Neural cell (in vitro differentiated cells): ENCODE data around the gene ERBB4. TPM values are rescaled to one million over a fixed set of nuclear protein-coding genes. Genes with fewer than 3 reads are reported as not detected.

Experiments used
- H2AFZ ChIP-seq: fragments of 200-600, 300-800 bp; sonication (generic), shearing (Covaris generic); 2 replicates; pipeline ENCODE4 v1.6.0; 2014; ENCODE audit warnings: low read depth, mild to moderate bottlenecking, antibody characterized with exemption, low read length, moderate library complexity
- H3F3A ChIP-seq: fragments of 200-600 bp; shearing (Covaris generic); 2 replicates; pipeline ENCODE4 v1.6.1; 2016; ENCODE audit warnings: mild to moderate bottlenecking, moderate library complexity, mixed read lengths, antibody characterized with exemption, low read length; ENCODE audit not compliant: insufficient read depth, poor library complexity, severe bottlenecking
- H3K27ac ChIP-seq: fragments of 200-600, 300-800 bp; sonication (generic), shearing (Covaris generic); 2 replicates; pipeline ENCODE4 v1.5.1; 2014; ENCODE audit warnings: mild to moderate bottlenecking, low read length, moderate library complexity
- H3K27me3 ChIP-seq: fragments of 300-800, 200-600 bp; sonication (generic), shearing (Covaris generic); 2 replicates; pipeline ENCODE4 v1.6.0; 2014; ENCODE audit warnings: mild to moderate bottlenecking, low read depth, low read length, moderate library complexity; ENCODE audit not compliant: insufficient read depth
- H3K36me3 ChIP-seq: fragments of 300-800, 200-600 bp; sonication (generic), shearing (Covaris generic); 2 replicates; pipeline ENCODE4 v1.5.1; 2014; ENCODE audit warnings: mild to moderate bottlenecking, antibody characterized with exemption, low read length, moderate library complexity; ENCODE audit not compliant: insufficient read depth
- H3K4me2 ChIP-seq: fragments of 300-800, 200-600 bp; sonication (generic), shearing (Covaris generic); 2 replicates; pipeline ENCODE4 v1.6.0; 2014; ENCODE audit warnings: mild to moderate bottlenecking, low read length
- H3K4me3 ChIP-seq: fragments of 300-800, 200-600 bp; sonication (generic), shearing (Covaris generic); 2 replicates; pipeline ENCODE4 v1.5.1; 2014; ENCODE audit warnings: mild to moderate bottlenecking, low read length, moderate library complexity
- H3K79me2 ChIP-seq: fragments of 200-600 bp; shearing (Covaris generic); replicated peaks from 2 replicates; pipeline ENCODE4 v1.6.0; 2014; ENCODE audit warnings: mild to moderate bottlenecking, low read length, moderate library complexity; ENCODE audit not compliant: insufficient read depth
- H3K9ac ChIP-seq: fragments of 300-800, 200-600 bp; sonication (generic), shearing (Covaris generic); 2 replicates; pipeline ENCODE4 v1.6.1; 2016; ENCODE audit warnings: mild to moderate bottlenecking, low read length, mixed read lengths
- H3K9me2 ChIP-seq: fragments of 200-600 bp; shearing (Covaris generic); 2 replicates; pipeline ENCODE4 v1.6.1; 2016; ENCODE audit warnings: mild to moderate bottlenecking, low read length, mixed read lengths; ENCODE audit not compliant: insufficient read depth
- H3K9me3 ChIP-seq: fragments of 200-600, 300-800 bp; sonication (generic), shearing (Covaris generic); 2 replicates; pipeline ENCODE4 v1.6.1; 2016; ENCODE audit warnings: mild to moderate bottlenecking, mixed run types, low read length, moderate library complexity, mixed read lengths
- H4K20me1 ChIP-seq: fragments of 200-600 bp; shearing (Covaris generic); 2 replicates; pipeline ENCODE4 v1.6.1; 2016; ENCODE audit warnings: mild to moderate bottlenecking, mixed run types; ENCODE audit not compliant: insufficient read depth
- CTCF ChIP-seq: fragments of 450-650 bp; IDR thresholded peaks from 2 replicates; pipeline ENCODE4 v1.5.1; 2014; ENCODE audit warnings: antibody characterized with exemption, mild to moderate bottlenecking, moderate library complexity; ENCODE audit not compliant: poor library complexity, severe bottlenecking
- EP300 ChIP-seq: fragments of 450-650 bp; conservative IDR thresholded peaks from 2 replicates; pipeline ENCODE4 v1.6.1; 2014; ENCODE audit warnings: antibody characterized with exemption, mild to moderate bottlenecking, moderate library complexity; ENCODE audit not compliant: poor library complexity, severe bottlenecking
- EZH2 ChIP-seq: fragments of 200-600, 300-800 bp; shearing (Covaris generic), sonication (generic); IDR thresholded peaks from 2 replicates; pipeline ENCODE4 v1.6.1; 2014; ENCODE audit warnings: antibody characterized with exemption, low read length, borderline replicate concordance, mild to moderate bottlenecking; ENCODE audit not compliant: insufficient read depth, poor library complexity, severe bottlenecking
- MXI1 ChIP-seq: fragments of 450-650 bp; conservative IDR thresholded peaks from 2 replicates; pipeline ENCODE4 v1.6.1; 2014; ENCODE audit warnings: antibody characterized with exemption, mild to moderate bottlenecking; ENCODE audit not compliant: poor library complexity, severe bottlenecking
- POLR2AphosphoS5 ChIP-seq: IDR thresholded peaks from 2 replicates; pipeline ENCODE4 v1.6.1; 2012
- REST ChIP-seq: IDR thresholded peaks from 2 replicates; pipeline ENCODE4 v1.6.1; 2012; ENCODE audit warnings: borderline replicate concordance
- SMC3 ChIP-seq: fragments of 450-650 bp; conservative IDR thresholded peaks from 2 replicates; pipeline ENCODE4 v1.6.1; 2014; ENCODE audit warnings: antibody characterized with exemption, mild to moderate bottlenecking, moderate library complexity; ENCODE audit not compliant: poor library complexity
- TAF1 ChIP-seq: IDR thresholded peaks from 2 replicates; pipeline ENCODE4 v1.6.1; 2012; ENCODE audit warnings: low read depth
- polyA plus RNA-seq: library from polyadenylated mRNA; depleted of rRNA; stranded (reverse); fragments of >200 nt; gene quantifications from 2 replicates; pipeline ENCODE4 v1.2.3, GENCODE V29; 2014

ERBB4 gene
- polyA plus RNA-seq, 1 donor from 2014 or later = 0.69 TPM

- no peaks in the 10 kb centered on the region for H3K9me2 ChIP-seq
- H3K4me3 ChIP-seq = no peak overlapping the region
- no peak overlapping the region for H3K27ac ChIP-seq
- no peak overlapping the region for H2AFZ ChIP-seq
- no peaks in the 10 kb centered on the region for H3K9me3 ChIP-seq
- no peak overlapping the region for H3K9ac ChIP-seq
- no peaks in the 10 kb centered on the region for H4K20me1 ChIP-seq
- TF ChIP-seq REST (no peak), EP300 (no peak), EZH2 (no peak)
- no peaks in the 10 kb centered on the region for H3K27me3 ChIP-seq
- H3K4me2 ChIP-seq = no peak overlapping the region
- H3K79me2 ChIP-seq = no peaks in the 10 kb centered on the region
- no peaks in the 10 kb centered on the region for H3K36me3 ChIP-seq
- no peaks in the 10 kb centered on the region for H3F3A ChIP-seq
These were observed 487.7 kb downstream of the ERBB4 start for GRCh38 chr2:212050871-212051270.

- Histone ChIP-seq H4K20me1 (no peaks in the 10 kb centered on the region), H3K4me2 (no peak overlapping the region), H3K9ac (no peak overlapping the region), H3K27me3 (no peaks in the 10 kb centered on the region), H2AFZ (no peak overlapping the region), H3K36me3 (no peaks in the 10 kb centered on the region), H3K79me2 (no peaks in the 10 kb centered on the region), H3K4me3 (no peak overlapping the region), H3F3A (no peaks in the 10 kb centered on the region), H3K27ac (no peak overlapping the region), H3K9me2 (no peaks in the 10 kb centered on the region), H3K9me3 (no peaks in the 10 kb centered on the region)
- TF ChIP-seq POLR2AphosphoS5 = no peak
- TF ChIP-seq MXI1 = no peak
- no peak for TF ChIP-seq REST
- TF ChIP-seq SMC3 = no peak
- TF ChIP-seq EP300 = no peak
- TF ChIP-seq TAF1 = no peak
- no peak for TF ChIP-seq CTCF
These were observed 496.0 kb downstream of the ERBB4 start for GRCh38 chr2:212042562-212042961.
